NT2/D1 (cell line): Measurements from ENCODE around the gene EEF1G.

ENCODE experiments used
- SUZ12 ChIP-seq: IDR thresholded peaks from 2 replicates; pipeline ENCODE4 v1.6.1; 2011; ENCODE audit not compliant: insufficient read length, insufficient read depth; ENCODE audit errors: extremely low read depth
- YY1 ChIP-seq: IDR thresholded peaks from 2 replicates; pipeline ENCODE4 v1.6.1; 2011; ENCODE audit not compliant: insufficient read length, insufficient read depth
- ZNF274 ChIP-seq: IDR thresholded peaks from 2 replicates; pipeline ENCODE4 v1.6.1; 2011; ENCODE audit warnings: mild to moderate bottlenecking, low read depth, low read length

DNA sequence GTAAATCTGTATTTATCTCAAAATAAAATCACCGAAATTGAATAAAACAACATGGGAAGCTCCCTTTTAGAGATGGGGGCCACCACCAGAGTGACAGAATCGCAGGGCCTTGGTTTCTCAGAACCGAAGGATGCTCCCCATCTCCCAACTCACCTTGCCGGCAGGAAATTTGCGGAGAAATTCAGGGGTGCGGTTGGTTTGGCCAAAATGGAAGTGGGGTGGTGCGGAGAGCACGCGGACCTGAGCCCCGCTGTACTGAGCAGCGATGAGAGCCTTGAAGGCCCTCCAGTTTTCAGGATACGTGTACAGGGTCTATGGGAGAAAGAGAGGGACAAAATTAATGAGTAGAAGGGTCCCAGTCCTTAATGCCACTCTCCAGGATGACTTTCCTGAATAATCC lies 1.3 kb downstream of the EEF1G start:
- TF ChIP-seq ZNF274: no peak
- no peak for TF ChIP-seq YY1
- no peak for TF ChIP-seq SUZ12
